NCI-H2227 (cell line): ENCODE results near the gene ERGIC1.
A peak's percentile ranks its signal among the peaks of the same experiment; 100 is the strongest.

Source experiments
- DNase-seq: peaks from one replicate; lab custom pipeline; 2025; ENCODE audit not compliant: unreplicated experiment; lab: John Stamatoyannopoulos, UW

Gene ERGIC1

GRCh38 chr5:172971482-172971881, 137.4 kb downstream of the ERGIC1 start:
- DNase-seq = no peak

- DNase-seq = no peak
Observed at GRCh38 chr5:172972552-172972951, 138.5 kb downstream of the ERGIC1 start.

- no peak for DNase-seq
Observed at GRCh38 chr5:172973127-172973916, 139.3 kb downstream of the ERGIC1 start.

GRCh38 chr5:172973931-172974330, 139.9 kb downstream of the ERGIC1 start:
- no peak for DNase-seq

DNA sequence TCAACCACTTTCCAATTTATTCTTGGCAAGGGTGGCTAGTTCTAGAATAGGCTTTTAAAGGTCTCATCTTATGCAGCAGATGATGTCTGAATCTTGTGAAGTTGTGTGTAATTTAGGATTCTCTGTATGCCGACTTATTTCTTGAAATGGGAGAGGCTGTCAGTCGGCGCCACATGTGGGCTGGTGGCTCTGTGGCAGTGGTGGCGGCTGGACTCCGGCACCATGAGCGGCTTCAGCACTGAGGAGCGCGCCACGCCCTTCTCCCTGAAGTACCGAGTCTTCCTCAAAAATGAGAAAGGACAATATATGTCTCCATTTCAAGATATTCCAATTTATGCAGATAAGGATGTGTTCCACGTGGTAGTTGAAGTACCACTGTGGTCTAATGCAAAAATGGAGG, 141.2 kb downstream of the ERGIC1 start:
- no peak for DNase-seq

DNA sequence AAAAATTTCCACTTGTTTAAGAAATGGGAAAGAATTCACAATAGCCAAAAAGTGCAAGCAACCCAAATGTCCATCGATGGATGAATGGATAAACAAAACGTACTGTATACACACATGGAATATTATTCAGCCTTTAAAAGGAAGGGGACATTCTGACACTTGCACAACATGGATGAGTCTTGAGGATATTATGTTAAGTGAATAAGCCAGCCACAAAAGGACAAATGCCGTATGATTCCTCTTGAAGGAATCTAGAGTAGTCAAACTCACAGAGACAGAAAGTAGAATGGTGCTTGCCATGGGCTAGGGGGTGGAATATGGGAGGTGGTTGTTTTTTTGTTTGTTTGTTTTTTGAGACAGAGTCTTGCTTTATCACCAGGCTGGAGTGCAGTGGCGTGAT, 145.7 kb downstream of the ERGIC1 start:
- DNase-seq = no peak

GRCh38 chr5:172981931-172982330, 147.9 kb downstream of the ERGIC1 start:
- DNase-seq = no peak

DNA sequence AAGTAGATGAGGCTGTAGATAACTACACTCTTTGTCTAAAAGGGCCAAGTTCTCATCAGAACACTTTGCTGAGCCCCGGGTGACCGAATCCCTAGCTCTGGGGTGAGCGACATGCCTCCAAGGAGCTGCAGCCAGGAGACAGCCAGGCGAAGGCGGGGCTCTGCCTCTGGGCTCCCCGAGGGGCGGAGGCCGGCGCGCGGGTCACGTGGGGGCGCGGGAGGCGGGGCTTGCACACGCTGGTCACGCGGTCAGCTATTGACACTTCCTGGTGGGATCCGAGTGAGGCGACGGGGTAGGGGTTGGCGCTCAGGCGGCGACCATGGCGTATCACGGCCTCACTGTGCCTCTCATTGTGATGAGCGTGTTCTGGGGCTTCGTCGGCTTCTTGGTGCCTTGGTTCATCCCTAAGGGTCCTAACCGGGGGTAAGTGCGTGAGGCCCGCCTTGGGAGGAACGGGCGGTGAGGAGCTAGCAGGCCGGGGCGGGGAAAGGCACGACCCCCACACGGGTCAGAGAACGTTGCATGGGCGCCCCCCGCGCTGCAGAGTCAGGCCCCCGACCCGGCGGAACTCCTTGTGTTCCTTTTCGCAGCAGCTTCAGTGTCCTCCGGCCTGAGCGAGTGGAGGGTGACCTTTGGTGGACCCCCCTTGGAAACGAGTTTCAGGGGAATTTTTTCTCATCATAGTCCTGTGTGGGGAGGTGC, 149.6 kb downstream of the ERGIC1 start, which contains the start of gene ATP6V0E1:
Gene ATP6V0E1, plus strand, starts transcription at position 230 of the 702 bp plus-strand sequence. Its CDS starts 90 bp downstream, at position 320.
- peak; percentile 91 for DNase-seq

- peak; percentile 66 for DNase-seq
Observed at GRCh38 chr5:172984244-172984953, 150.3 kb downstream of the ERGIC1 start.

DNA sequence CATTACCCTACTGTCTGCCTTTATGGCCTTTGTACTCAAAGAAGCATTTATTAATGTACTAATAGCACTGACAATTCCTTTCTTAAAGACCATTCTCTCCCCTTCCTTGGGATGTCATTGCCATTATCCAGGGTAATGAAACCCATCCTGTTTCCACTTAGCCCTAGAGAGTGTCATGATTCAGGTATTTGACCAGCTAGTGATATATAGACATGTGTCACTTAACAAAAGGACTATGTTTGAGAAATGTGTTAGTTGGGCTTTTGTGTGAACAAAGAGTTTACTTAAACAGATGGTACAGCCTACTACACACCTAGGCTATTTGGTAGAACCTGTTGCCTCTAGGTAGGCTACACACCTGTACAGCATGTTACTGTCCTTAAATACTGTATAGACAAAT, 151.5 kb downstream of the ERGIC1 start:
- DNase-seq = no peak

DNA sequence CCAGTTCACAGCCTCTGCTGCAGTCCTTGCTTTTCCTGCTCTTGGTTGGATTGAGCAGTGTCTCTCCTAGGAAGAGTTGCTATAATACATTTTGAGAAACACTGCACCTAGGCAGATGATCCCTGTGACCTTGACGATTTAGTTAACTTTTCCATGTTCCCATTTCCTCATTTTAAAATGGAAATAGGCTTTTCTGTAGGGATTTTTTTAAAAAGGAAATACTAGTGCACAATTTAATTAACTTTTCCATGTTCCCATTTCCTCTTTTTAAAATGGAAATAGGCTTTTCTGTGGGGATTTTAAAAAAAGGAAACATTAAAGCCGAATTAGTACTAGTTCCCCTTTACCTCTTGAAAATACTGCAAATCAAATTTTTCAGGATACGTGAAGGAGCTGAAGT, 154.2 kb downstream of the ERGIC1 start:
- DNase-seq = no peak

DNA sequence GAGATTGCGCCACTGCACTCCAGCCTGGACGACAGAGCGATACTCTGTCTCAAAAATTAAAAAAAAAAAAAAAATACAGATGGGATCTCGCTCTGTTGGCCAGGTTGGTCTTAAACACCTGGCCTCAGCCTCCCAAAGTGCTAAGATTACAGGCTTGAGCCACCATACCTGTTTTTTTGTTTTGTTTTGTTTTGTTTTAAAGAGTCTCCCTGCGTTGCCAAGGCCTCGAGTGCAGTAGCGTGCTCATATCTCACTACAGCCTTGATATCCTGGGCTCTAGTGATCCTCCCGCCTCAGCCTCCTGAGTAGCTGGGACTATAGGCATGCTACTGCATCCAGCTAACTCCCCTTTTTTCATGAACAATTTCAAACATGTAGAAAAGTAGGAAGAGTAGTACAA, 156.7 kb downstream of the ERGIC1 start:
- no peak for DNase-seq

DNA sequence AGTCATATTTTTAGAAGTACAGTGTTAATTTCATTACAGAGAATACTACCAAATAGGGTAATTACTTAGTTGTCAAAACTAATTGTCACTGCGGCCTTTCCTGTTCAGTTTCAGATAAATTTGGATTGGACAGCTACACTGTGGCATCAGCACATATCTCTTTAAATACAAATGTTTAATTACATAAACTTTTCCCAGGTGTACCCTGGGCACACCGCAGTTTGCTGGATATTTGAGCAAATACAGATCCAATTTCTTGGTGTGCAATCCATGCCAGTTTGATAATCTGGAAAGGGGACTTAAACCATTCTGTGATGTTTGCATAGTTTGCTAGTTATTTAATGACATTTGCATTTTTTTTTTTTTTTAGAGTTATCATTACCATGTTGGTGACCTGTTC, 160.4 kb downstream of the ERGIC1 start:
- DNase-seq = no peak

DNA sequence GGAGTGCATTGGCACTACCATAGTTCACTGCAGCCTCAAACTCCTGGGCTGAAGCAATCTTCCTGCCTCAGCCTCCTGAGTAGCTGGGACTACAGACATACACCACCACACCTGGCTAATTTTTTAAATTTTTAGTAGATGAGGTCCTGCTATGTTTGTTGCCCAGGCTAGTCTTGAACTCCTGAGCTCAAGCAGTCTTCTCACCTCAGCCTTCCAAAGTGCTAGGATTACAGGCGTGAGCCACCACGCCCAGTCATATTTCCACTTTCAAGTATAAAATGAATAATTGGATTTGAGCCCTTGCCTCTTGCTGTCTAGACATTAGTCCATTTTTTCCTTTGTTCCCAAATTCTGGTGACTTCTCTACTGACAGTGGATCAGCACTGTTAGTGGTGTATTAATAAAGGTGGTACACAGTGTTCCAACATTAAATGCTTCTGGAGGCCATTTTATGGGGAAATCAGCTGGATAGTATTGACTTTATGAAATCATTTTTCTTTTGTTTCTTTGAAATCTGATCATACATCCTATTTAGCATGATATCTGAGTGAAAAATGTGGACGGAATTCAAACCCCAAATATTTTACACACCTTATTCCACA, 165.4 kb downstream of the ERGIC1 start:
- no peak for DNase-seq

- no peak for DNase-seq
Observed at GRCh38 chr5:172999974-173000373, 165.9 kb downstream of the ERGIC1 start.

GRCh38 chr5:173001229-173001841, 167.3 kb downstream of the ERGIC1 start:
- no peak for DNase-seq
